Left ventricle myocardium superior (tissue), 1 donor: ENCODE measurements around the gene MLST8. TPM values are rescaled to one million over a fixed set of nuclear protein-coding genes. Genes with fewer than 3 reads are reported as not detected.
"Not testable (repeated sequence)": the region's sequence is repeated elsewhere in the genome, so short reads cannot be mapped to it uniquely, and the experiment has no call there.

Experiments used
- ATAC-seq: fragments of 200-7000 bp; cut with Tn5 transposase; one replicate; pipeline ENCODE4 v1.9.1; 2020; ENCODE audit warnings: mild to moderate bottlenecking, moderate library complexity
- DNase-seq: peaks from one replicate; pipeline ENCODE4 v3.0.0-alpha.2; 2020
- intact Hi-C: fragments of 100-400 bp; cut with micrococcal nuclease; formaldehyde crosslinking; loops from one replicate; pipeline ENCODE4 v1.11.0; 2022
- total RNA-seq: library from RNA; stranded (reverse); fragmentation: NEBNext Ultra II Directional; extraction: Animal tissue kit (Norgen Biotek cat#: 25700); gene quantifications from one replicate; pipeline ENCODE4 v1.2.1, GENCODE V29; 2021
- donor health status: DM: no; HTN: yes; CAD: no; lungs with severe emphysema.

MLST8 gene
- total RNA-seq, 1 donor from 2014 or later: 29.9 TPM

GRCh38 chr16:2256531-2257140, 51.4 kb downstream of the MLST8 start:
- no peak for ATAC-seq
- intact Hi-C loops: no loop called here
- no peak for DNase-seq

GRCh38 chr16:2257726-2258125, 52.5 kb downstream of the MLST8 start:
- DNase-seq: no peak
- ATAC-seq: no peak
- intact Hi-C loops: no loop called here

- ATAC-seq, intact Hi-C loops, DNase-seq: not testable (repeated sequence)
These were observed 53.3 kb downstream of the MLST8 start for GRCh38 chr16:2258530-2258929.

Other genes starting within 250 kb of the MLST8 start
- 769 TPM for gene NDUFB10, start 245.9 kb upstream of the MLST8 start, total RNA-seq
- gene RPS2, start 240.6 kb upstream of the MLST8 start, total RNA-seq: 788 TPM
- not detected for gene RNF151, start 238.6 kb upstream of the MLST8 start, total RNA-seq
- gene TBL3, start 233.4 kb upstream of the MLST8 start, total RNA-seq: 24.4 TPM
- gene NOXO1, start 224.0 kb upstream of the MLST8 start, total RNA-seq: not detected
- 32.2 TPM for gene GFER, start 221.3 kb upstream of the MLST8 start, total RNA-seq
- gene SYNGR3, start 215.5 kb upstream of the MLST8 start, total RNA-seq: 1.0 TPM
- gene ZNF598, start 195.6 kb upstream of the MLST8 start, total RNA-seq: 16.0 TPM
- not detected for gene NPW, start 185.7 kb upstream of the MLST8 start, total RNA-seq
- 235 TPM for gene NHERF2, start 178.6 kb upstream of the MLST8 start, total RNA-seq
- 22.7 TPM for gene NTHL1, start 157.6 kb upstream of the MLST8 start, total RNA-seq
- 83.0 TPM for gene TSC2, start 157.5 kb upstream of the MLST8 start, total RNA-seq
- 92.9 TPM for gene PKD1, start 69.6 kb upstream of the MLST8 start, total RNA-seq
- 1.7 TPM for gene RAB26, start 56.8 kb upstream of the MLST8 start, total RNA-seq
- gene TRAF7, start 49.7 kb upstream of the MLST8 start, total RNA-seq: 21.4 TPM
- 9.2 TPM for gene CASKIN1, start 8.8 kb upstream of the MLST8 start, total RNA-seq
- 10.0 TPM for gene BRICD5, start 5.4 kb downstream of the MLST8 start, total RNA-seq
- 42.4 TPM for gene PGP, start 9.4 kb downstream of the MLST8 start, total RNA-seq
- gene E4F1, start 18.1 kb downstream of the MLST8 start, total RNA-seq: 14.2 TPM
- gene DNASE1L2, start 31.0 kb downstream of the MLST8 start, total RNA-seq: 0.47 TPM
- gene ECI1, start 46.1 kb downstream of the MLST8 start, total RNA-seq: 225 TPM
- gene RNPS1, start 62.7 kb downstream of the MLST8 start, total RNA-seq: 113 TPM
- 7.7 TPM for gene ABCA3, start 135.3 kb downstream of the MLST8 start, total RNA-seq
- 1.1 TPM for gene CCNF, start 224.0 kb downstream of the MLST8 start, total RNA-seq